ENCODE data around the gene NRG3.
"Not testable (repeated sequence)": the region's sequence is repeated elsewhere in the genome, so short reads cannot be mapped to it uniquely, and the experiment has no call there.

The NRG3 gene

GRCh38 chr10:82981137-82981723 lies 1106.2 kb downstream of the NRG3 start:
- no peak for DNase-seq (ENCODE audit: low read depth in 2 of 2)

GRCh38 chr10:82982110-82982608 lies 1107.2 kb downstream of the NRG3 start:
- no peak for DNase-seq (ENCODE audit: low read depth in 2 of 2)

GRCh38 chr10:82986216-82986615 lies 1111.2 kb downstream of the NRG3 start:
- no peak for DNase-seq (ENCODE audit: low read depth in 2 of 2)

GRCh38 chr10:83006479-83006878 lies 1131.5 kb downstream of the NRG3 start:
- DNase-seq (ENCODE audit: low read depth in 2 of 2) = not testable (repeated sequence)

- no peak for DNase-seq (ENCODE audit: low read depth in 2 of 2)
Observed at GRCh38 chr10:83007510-83007909, 1132.5 kb downstream of the NRG3 start.

GRCh38 chr10:83012866-83013265 lies 1137.9 kb downstream of the NRG3 start:
- DNase-seq (ENCODE audit: low read depth in 2 of 2) = no peak

- no peak for DNase-seq (ENCODE audit: low read depth in 2 of 2)
Observed at GRCh38 chr10:83017076-83017867, 1142.3 kb downstream of the NRG3 start.

GRCh38 chr10:83023662-83024061 lies 1148.7 kb downstream of the NRG3 start:
- DNase-seq (ENCODE audit: low read depth in 2 of 2) = no peak

All from stimulated activated CD8-positive, alpha-beta memory T cell treated with anti-CD3 and anti-CD28 coated beads, Interleukin-2, amount 100 ng/mL, for 1 hour (primary cell).